Activated effector memory CD4-positive, alpha-beta T cell treated with Interleukin-2 at 50 U/mL for 16 hours (primary cell): Measurements from ENCODE around the gene KCNQ4.
A peak's percentile ranks its signal among the peaks of the same experiment; 100 is the strongest.

ENCODE experiments used
- DNase-seq: peaks from one replicate; pipeline ENCODE4 v3.0.0-alpha.2; 2020

The KCNQ4 gene

GRCh38 chr1:40755067-40755466, 28.5 kb upstream of the KCNQ4 start:
- no peak for DNase-seq

- DNase-seq = no peak
Observed at GRCh38 chr1:40756523-40756922, 27.1 kb upstream of the KCNQ4 start.

- DNase-seq = no peak
Observed at GRCh38 chr1:40757084-40757483, 26.5 kb upstream of the KCNQ4 start.

GRCh38 chr1:40758004-40758403, 25.6 kb upstream of the KCNQ4 start:
- no peak for DNase-seq

GRCh38 chr1:40758578-40759343, 24.8 kb upstream of the KCNQ4 start:
- DNase-seq = no peak

GRCh38 chr1:40760984-40761383, 22.6 kb upstream of the KCNQ4 start:
- DNase-seq = no peak

GRCh38 chr1:40762144-40762923, 21.3 kb upstream of the KCNQ4 start:
- DNase-seq = no peak

GRCh38 chr1:40763742-40764532, 19.6 kb upstream of the KCNQ4 start:
- DNase-seq = no peak

GRCh38 chr1:40764981-40765380, 18.6 kb upstream of the KCNQ4 start:
- DNase-seq = no peak

- DNase-seq = no peak
Observed at GRCh38 chr1:40766017-40766416, 17.6 kb upstream of the KCNQ4 start.

GRCh38 chr1:40766560-40766959, 17.0 kb upstream of the KCNQ4 start:
- no peak for DNase-seq

- DNase-seq = no peak
Observed at GRCh38 chr1:40768146-40768990, 15.2 kb upstream of the KCNQ4 start.

GRCh38 chr1:40769815-40770214, 13.8 kb upstream of the KCNQ4 start:
- DNase-seq = no peak

GRCh38 chr1:40770296-40771070, 13.1 kb upstream of the KCNQ4 start:
- DNase-seq = no peak

GRCh38 chr1:40772146-40772955, 11.2 kb upstream of the KCNQ4 start:
- no peak for DNase-seq

- no peak for DNase-seq
Observed at GRCh38 chr1:40773748-40774265, 9.8 kb upstream of the KCNQ4 start.

GRCh38 chr1:40774266-40774998, 9.2 kb upstream of the KCNQ4 start:
- DNase-seq = peak; percentile 48

- DNase-seq = no peak
Observed at GRCh38 chr1:40776236-40777072, 7.1 kb upstream of the KCNQ4 start.
